Natural killer cell treated with Interleukin-12 subunit alpha and Interleukin-12 subunit beta and Interleukin-15 and Interleukin-18, amount 100 ng/mL, for 72 hours (primary cell): Measurements from ENCODE around the gene ABLIM1. TPM values are rescaled to one million over a fixed set of nuclear protein-coding genes. Genes with fewer than 3 reads are reported as not detected.

Source experiments
- ATAC-seq, 2 donors: fragments of 150-1000 bp; cut with Tn5 transposase in 1 of 2; sonication (Bioruptor Pico), chemical (Tn5 transposase) in 1 of 2; 2 replicates each; pipeline ENCODE4 v1.10.0; 2021
- DNase-seq: peaks from one replicate; pipeline ENCODE4 v3.0.0; 2022; ENCODE audit warnings: low spot score
- H3K27ac Mint-ChIP-seq, 2 donors: 1 replicate in 1 of 2; 2 replicates in 1 of 2; pipeline ENCODE4 v1.8.0; 2022; ENCODE audit warnings: mixed read lengths in 2 of 2, mild to moderate bottlenecking in 1 of 2, moderate library complexity in 1 of 2
- H3K27me3 Mint-ChIP-seq, 2 donors: 1 replicate in 1 of 2; 2 replicates in 1 of 2; pipeline ENCODE4 v1.8.0; 2022; ENCODE audit warnings: mixed read lengths in 2 of 2
- H3K36me3 Mint-ChIP-seq: one replicate; pipeline ENCODE4 v1.8.0; 2022; ENCODE audit warnings: mixed read lengths
- H3K4me1 Mint-ChIP-seq, 2 donors: 1 replicate in 1 of 2; 2 replicates in 1 of 2; pipeline ENCODE4 v1.8.0; 2022; ENCODE audit warnings: low read depth in 2 of 2, mixed read lengths in 2 of 2, mild to moderate bottlenecking in 1 of 2
- H3K4me3 Mint-ChIP-seq: one replicate; pipeline ENCODE4 v1.8.0; 2022; ENCODE audit warnings: mixed read lengths
- H3K9me3 Mint-ChIP-seq: 2 replicates; pipeline ENCODE4 v1.8.0; 2022; ENCODE audit warnings: mixed read lengths
- total RNA-seq, 2 donors: library from RNA; stranded (reverse); gene quantifications; one replicate each; pipeline ENCODE4 v1.2.3, GENCODE V29; 2022

Gene ABLIM1
- total RNA-seq, 2 donors from 2014 or later: 7.9 to 11.0 TPM

- H3K36me3 Mint-ChIP-seq: no peaks in the 10 kb centered on the region
- no peak overlapping the region for H3K4me3 Mint-ChIP-seq
- ATAC-seq (no peak), DNase-seq (no peak)
- no peaks in the 10 kb centered on the region for H3K9me3 Mint-ChIP-seq
- no peaks in the 10 kb centered on the region for H3K27me3 Mint-ChIP-seq
- H3K27ac Mint-ChIP-seq: peak overlapping the region in 1 of 2 donors; percentile 14
- peaks cover 3 to 5% of the 10 kb centered on the region in 2 donors for H3K4me1 Mint-ChIP-seq
These were observed 185.2 kb downstream of the ABLIM1 start for GRCh38 chr10:114472877-114473253.

GRCh38 chr10:114471906-114472876 lies 185.9 kb downstream of the ABLIM1 start:
- H3K36me3 Mint-ChIP-seq: no peaks in the 10 kb centered on the region
- H3K4me1 Mint-ChIP-seq: peaks cover 3 to 5% of the 10 kb centered on the region in 2 donors
- H3K27ac Mint-ChIP-seq: peak overlapping the region in 1 of 2 donors; percentile 14
- H3K9me3 Mint-ChIP-seq: no peaks in the 10 kb centered on the region
- no peak for ATAC-seq
- H3K27me3 Mint-ChIP-seq: no peaks in the 10 kb centered on the region
- no peak overlapping the region for H3K4me3 Mint-ChIP-seq
- DNase-seq: no peak

GRCh38 chr10:114470956-114471905 lies 186.8 kb downstream of the ABLIM1 start:
- no peaks in the 10 kb centered on the region for H3K36me3 Mint-ChIP-seq
- no peak overlapping the region for H3K4me3 Mint-ChIP-seq
- H3K27me3 Mint-ChIP-seq: no peaks in the 10 kb centered on the region
- DNase-seq (peak; percentile 76), ATAC-seq (peak; percentile 76 to 84)
- H3K9me3 Mint-ChIP-seq: no peaks in the 10 kb centered on the region
- H3K27ac Mint-ChIP-seq: no peak overlapping the region
- peaks cover 3 to 5% of the 10 kb centered on the region in 2 donors for H3K4me1 Mint-ChIP-seq

GRCh38 chr10:114470361-114470760 lies 187.7 kb downstream of the ABLIM1 start:
- ATAC-seq (no peak), DNase-seq (no peak)
- peaks cover 3 to 5% of the 10 kb centered on the region in 2 donors for H3K4me1 Mint-ChIP-seq
- H3K4me3 Mint-ChIP-seq: no peak overlapping the region
- no peaks in the 10 kb centered on the region for H3K36me3 Mint-ChIP-seq
- no peaks in the 10 kb centered on the region for H3K27me3 Mint-ChIP-seq
- H3K9me3 Mint-ChIP-seq: no peaks in the 10 kb centered on the region
- no peak overlapping the region for H3K27ac Mint-ChIP-seq

- H3K4me3 Mint-ChIP-seq: no peak overlapping the region
- H3K4me1 Mint-ChIP-seq: peaks cover 6 to 8% of the 10 kb centered on the region in 2 donors
- no peaks in the 10 kb centered on the region for H3K9me3 Mint-ChIP-seq
- no peaks in the 10 kb centered on the region for H3K27me3 Mint-ChIP-seq
- ATAC-seq (peak; percentile 75 to 85), DNase-seq (peak; percentile 73)
- H3K27ac Mint-ChIP-seq: peak overlapping the region in 1 of 2 donors; percentile 50
- no peaks in the 10 kb centered on the region for H3K36me3 Mint-ChIP-seq
These were observed 199.1 kb downstream of the ABLIM1 start for GRCh38 chr10:114458955-114459354.

- DNase-seq (no peak), ATAC-seq (no peak)
- Mint-ChIP-seq H3K27ac (peak overlapping the region in 1 of 2 donors; percentile 50), H3K36me3 (no peaks in the 10 kb centered on the region), H3K27me3 (no peaks in the 10 kb centered on the region), H3K4me3 (no peak overlapping the region), H3K4me1 (peaks cover 6 to 8% of the 10 kb centered on the region in 2 donors), H3K9me3 (no peaks in the 10 kb centered on the region)
These were observed 199.7 kb downstream of the ABLIM1 start for GRCh38 chr10:114458216-114458920.

GRCh38 chr10:114453576-114453975 lies 204.5 kb downstream of the ABLIM1 start:
- Mint-ChIP-seq H3K27ac (no peak overlapping the region), H3K4me1 (peaks cover 0 to 4% of the 10 kb centered on the region in 2 donors), H3K9me3 (no peaks in the 10 kb centered on the region), H3K27me3 (no peaks in the 10 kb centered on the region), H3K36me3 (peaks cover 4% of the 10 kb centered on the region), H3K4me3 (no peak overlapping the region)
- no peak for DNase-seq
- ATAC-seq: no peak

- DNase-seq: no peak
- H3K27ac Mint-ChIP-seq: no peak overlapping the region
- H3K4me3 Mint-ChIP-seq: no peak overlapping the region
- peaks cover 4% of the 10 kb centered on the region for H3K36me3 Mint-ChIP-seq
- no peaks in the 10 kb centered on the region for H3K4me1 Mint-ChIP-seq
- no peaks in the 10 kb centered on the region for H3K27me3 Mint-ChIP-seq
- ATAC-seq: no peak
- H3K9me3 Mint-ChIP-seq: no peaks in the 10 kb centered on the region
These were observed 209.2 kb downstream of the ABLIM1 start for GRCh38 chr10:114448897-114449296.

GRCh38 chr10:114445332-114445731 lies 212.7 kb downstream of the ABLIM1 start:
- DNase-seq (no peak), ATAC-seq (no peak)
- no peak overlapping the region for H3K4me3 Mint-ChIP-seq
- H3K4me1 Mint-ChIP-seq: no peaks in the 10 kb centered on the region
- no peaks in the 10 kb centered on the region for H3K27me3 Mint-ChIP-seq
- no peaks in the 10 kb centered on the region for H3K36me3 Mint-ChIP-seq
- peak overlapping the region in 1 of 2 donors; percentile 24 for H3K27ac Mint-ChIP-seq
- H3K9me3 Mint-ChIP-seq: no peaks in the 10 kb centered on the region

- Mint-ChIP-seq H3K4me3 (no peak overlapping the region), H3K4me1 (no peaks in the 10 kb centered on the region), H3K27ac (no peak overlapping the region), H3K27me3 (no peaks in the 10 kb centered on the region), H3K36me3 (no peaks in the 10 kb centered on the region), H3K9me3 (no peaks in the 10 kb centered on the region)
- no peak for DNase-seq
- ATAC-seq: no peak
These were observed 213.3 kb downstream of the ABLIM1 start for GRCh38 chr10:114444819-114445218.

GRCh38 chr10:114442091-114442630 lies 215.9 kb downstream of the ABLIM1 start:
- Mint-ChIP-seq H3K36me3 (no peaks in the 10 kb centered on the region), H3K9me3 (no peaks in the 10 kb centered on the region), H3K27me3 (no peaks in the 10 kb centered on the region), H3K4me1 (no peaks in the 10 kb centered on the region), H3K27ac (no peak overlapping the region), H3K4me3 (no peak overlapping the region)
- ATAC-seq (no peak), DNase-seq (no peak)

GRCh38 chr10:114441107-114441506 lies 217.0 kb downstream of the ABLIM1 start:
- Mint-ChIP-seq H3K4me3 (no peak overlapping the region), H3K4me1 (no peaks in the 10 kb centered on the region), H3K9me3 (no peaks in the 10 kb centered on the region), H3K36me3 (no peaks in the 10 kb centered on the region), H3K27me3 (no peaks in the 10 kb centered on the region), H3K27ac (no peak overlapping the region)
- DNase-seq: no peak
- ATAC-seq: no peak
